ENCODE data around the gene HTRA2.

The HTRA2 gene

GRCh38 chr2:74524005-74524404 lies 5.7 kb upstream of the HTRA2 start:
- H3K36me3 ChIP-seq (ENCODE audit: low read length), result peaks cover 11% of the 10 kb centered on the region
- no peak overlapping the region for H3K27ac ChIP-seq (ENCODE audit: low read depth, low read length)
- peaks cover 14% of the 10 kb centered on the region for H3K79me2 ChIP-seq (ENCODE audit: insufficient read depth, low read length)
- no peak overlapping the region for H2AFZ ChIP-seq (ENCODE audit: low read depth, low read length, severe bottlenecking)
- no peaks in the 10 kb centered on the region for H4K20me1 ChIP-seq (ENCODE audit: low read depth, low read length)
- no peak overlapping the region for H3K9ac ChIP-seq (ENCODE audit: low read length)
- 0 out of 2 replicates have a peak, but pooled peaks cover 6% of the 10 kb centered on the region for H3F3A ChIP-seq (ENCODE audit: insufficient read depth)
- no peaks in the 10 kb centered on the region for H3K27me3 ChIP-seq (ENCODE audit: low read length)
- TF ChIP-seq EZH2phosphoT487 (conservative IDR thresholded peaks at IDR 0.05; ENCODE audit: low read length) (no peak), CTCF (IDR thresholded peaks at IDR 0.05; ENCODE audit: insufficient read depth, low read length, poor library complexity, severe bottlenecking) (no peak)
- H3K9me2 ChIP-seq (replicated peaks; ENCODE audit: insufficient read depth, low read length), result no peaks in the 10 kb centered on the region
- H3K4me2 ChIP-seq (ENCODE audit: low read depth, low read length, poor library complexity, severe bottlenecking), result no peak overlapping the region
- no peak overlapping the region for H3K4me3 ChIP-seq (ENCODE audit: insufficient read depth, low read length, poor library complexity, severe bottlenecking)
- no peaks in the 10 kb centered on the region for H3K9me3 ChIP-seq (ENCODE audit: insufficient read depth, low read length)

GRCh38 chr2:74524955-74525716 lies 4.6 kb upstream of the HTRA2 start:
- H3K27ac ChIP-seq (ENCODE audit: low read depth, low read length), result no peak overlapping the region
- no peaks in the 10 kb centered on the region for H3K9me3 ChIP-seq (ENCODE audit: insufficient read depth, low read length)
- H4K20me1 ChIP-seq (ENCODE audit: low read depth, low read length), result no peaks in the 10 kb centered on the region
- TF ChIP-seq CTCF (IDR thresholded peaks at IDR 0.05; ENCODE audit: insufficient read depth, low read length, poor library complexity, severe bottlenecking) (no peak), EZH2phosphoT487 (conservative IDR thresholded peaks at IDR 0.05; ENCODE audit: low read length) (no peak)
- no peaks in the 10 kb centered on the region for H3K9me2 ChIP-seq (replicated peaks; ENCODE audit: insufficient read depth, low read length)
- no peak overlapping the region for H2AFZ ChIP-seq (ENCODE audit: low read depth, low read length, severe bottlenecking)
- H3K4me3 ChIP-seq (ENCODE audit: insufficient read depth, low read length, poor library complexity, severe bottlenecking), result no peak overlapping the region
- H3K9ac ChIP-seq (ENCODE audit: low read length), result no peak overlapping the region
- H3K4me2 ChIP-seq (ENCODE audit: low read depth, low read length, poor library complexity, severe bottlenecking), result no peak overlapping the region
- H3K27me3 ChIP-seq (ENCODE audit: low read length), result no peaks in the 10 kb centered on the region
- peaks cover 11% of the 10 kb centered on the region for H3K36me3 ChIP-seq (ENCODE audit: low read length)
- 0 out of 2 replicates have a peak, but pooled peaks cover 6% of the 10 kb centered on the region for H3F3A ChIP-seq (ENCODE audit: insufficient read depth)
- H3K79me2 ChIP-seq (ENCODE audit: insufficient read depth, low read length), result peaks cover 21% of the 10 kb centered on the region

GRCh38 chr2:74525717-74526648 lies 3.8 kb upstream of the HTRA2 start, which contains the start of gene DQX1:
TSS of gene DQX1 (minus strand) at chr2:74526231. CDS start at chr2:74525729, 502 bp downstream.
- Histone ChIP-seq H3K4me2 (ENCODE audit: low read depth, low read length, poor library complexity, severe bottlenecking) (no peak within 1 kb of the TSS), H3K9me2 (replicated peaks; ENCODE audit: insufficient read depth, low read length) (no peaks in the 10 kb centered on the region)

More at GRCh38 chr2:74525717-74526648, 3.8 kb upstream of the HTRA2 start, which contains the start of gene DQX1:
- no peaks in the 10 kb centered on the region for H3K27me3 ChIP-seq (ENCODE audit: low read length)
- H3F3A ChIP-seq (ENCODE audit: insufficient read depth), result 0 out of 2 replicates have a peak, but pooled peaks cover 6% of the 10 kb centered on the region
- no peak within 1 kb of the TSS for H2AFZ ChIP-seq (ENCODE audit: low read depth, low read length, severe bottlenecking)
- no peak within 1 kb of the TSS for H3K9ac ChIP-seq (ENCODE audit: low read length)
- peaks cover 23% of the 10 kb centered on the region for H3K79me2 ChIP-seq (ENCODE audit: insufficient read depth, low read length)
- TF ChIP-seq EZH2phosphoT487 (conservative IDR thresholded peaks at IDR 0.05; ENCODE audit: low read length) (no peak), CTCF (IDR thresholded peaks at IDR 0.05; ENCODE audit: insufficient read depth, low read length, poor library complexity, severe bottlenecking) (no peak)
- H3K27ac ChIP-seq (ENCODE audit: low read depth, low read length), result no peak within 1 kb of the TSS
- no peaks in the 10 kb centered on the region for H3K9me3 ChIP-seq (ENCODE audit: insufficient read depth, low read length)
- H3K36me3 ChIP-seq (ENCODE audit: low read length), result peaks cover 11% of the 10 kb centered on the region
- no peaks in the 10 kb centered on the region for H4K20me1 ChIP-seq (ENCODE audit: low read depth, low read length)
- no peak within 1 kb of the TSS for H3K4me3 ChIP-seq (ENCODE audit: insufficient read depth, low read length, poor library complexity, severe bottlenecking)
